HepG2 (cell line): Measurements from ENCODE around the gene ABCA4. TPM values are rescaled to one million over a fixed set of nuclear protein-coding genes. Genes with fewer than 3 reads are reported as not detected.

Experiments used
- ATAC-seq: fragments of 200-7000 bp; cut with Tn5 transposase; 3 replicates; pipeline ENCODE4 v1.9.1; 2020; ENCODE audit warnings: mild to moderate bottlenecking, moderate library complexity
- BruUV-seq: library from RNA; stranded (reverse); fragments of 400-500 nt; replicated peaks from 2 replicates; lab custom pipeline; 2021; lab: Mats Ljungman, UMichigan
- CTCF ChIA-PET: fragments of 300-600 bp; formaldehyde crosslinking; extraction: SDS; loops from one replicate; lab custom pipeline; 2021; ENCODE audit warnings: low total read pairs, inconsistent platforms, low intra/inter-chr PET ratio; lab: Yijun Ruan, JAX
- POLR2A ChIA-PET: fragments of 350-600 bp; sonication (Branson Sonifier 250); formaldehyde crosslinking; loops from one replicate; lab custom pipeline; 2020; ENCODE audit warnings: antibody characterized with exemption, inconsistent platforms; lab: Yijun Ruan, JAX
- DNase-seq: peaks from one replicate; pipeline ENCODE4 v3.0.0-alpha.2; 2015; ENCODE audit warnings: low spot score
- FAIRE-seq: peaks from 3 replicates; lab custom pipeline; 2011; peaks lifted over from hg19 to GRCh38; lab: Jason Lieb, UNC
- H2AFZ ChIP-seq: one replicate; pipeline ENCODE4 v1.6.1; 2011; ENCODE audit warnings: low read length, inconsistent platforms
- H3K27ac ChIP-seq: fragments of 300-600 bp; 3 replicates; pipeline ENCODE4 v1.8.0; 2011; ENCODE audit warnings: mixed run types, mild to moderate bottlenecking, mixed read lengths, low read length, inconsistent platforms; ENCODE audit not compliant: insufficient read depth; ENCODE audit errors: extremely low read length
- H3K27me3 ChIP-seq, 2 experiments: fragments of 200-600 bp in 1 of 2; 2 replicates in 1 of 2; 3 replicates in 1 of 2; pipeline versions ENCODE4 v1.6.0 to v1.8.0; 2011; ENCODE audit warnings: low read length in 2 of 2, mild to moderate bottlenecking in 2 of 2, moderate library complexity in 2 of 2, inconsistent platforms in 1 of 2; ENCODE audit not compliant: insufficient read depth in 2 of 2, control insufficient read depth in 1 of 2
- H3K36me3 ChIP-seq, 2 experiments: fragments of 200-600 bp in 1 of 2; replicated peaks in 1 of 2; 2 replicates in 1 of 2; 3 replicates in 1 of 2; pipeline versions ENCODE4 v1.5.1 to v1.8.0; 2011; ENCODE audit warnings: low read length in 2 of 2, inconsistent platforms in 1 of 2; ENCODE audit not compliant: insufficient read depth in 2 of 2, control insufficient read depth in 1 of 2
- H3K4me1 ChIP-seq: 2 replicates; pipeline ENCODE4 v1.5.1; 2012; ENCODE audit warnings: low read length, inconsistent platforms; ENCODE audit not compliant: insufficient read depth
- H3K4me2 ChIP-seq: 2 replicates; pipeline ENCODE4 v1.6.0; 2011; ENCODE audit warnings: low read depth, low read length, inconsistent platforms
- H3K4me3 ChIP-seq, 3 experiments: fragments of 200-600 bp in 1 of 3; sonication (generic), shearing (Covaris generic) in 1 of 3; replicated peaks in 1 of 3; 2 replicates each; pipeline ENCODE4 v1.5.1; 2011 to 2016; ENCODE audit warnings: low read length in 3 of 3, inconsistent platforms in 2 of 3, low read depth in 2 of 3, mild to moderate bottlenecking in 2 of 3, control low read depth in 1 of 3, mixed read lengths in 1 of 3; ENCODE audit not compliant: insufficient read depth in 1 of 3
- H3K79me2 ChIP-seq: one replicate; pipeline ENCODE4 v1.6.1; 2011; ENCODE audit warnings: low read length, inconsistent platforms; ENCODE audit not compliant: insufficient read depth
- H3K9ac ChIP-seq: 2 replicates; pipeline ENCODE4 v1.6.0; 2011; ENCODE audit warnings: mild to moderate bottlenecking, low read depth, low read length, inconsistent platforms; ENCODE audit not compliant: insufficient read depth
- H3K9me3 ChIP-seq: 2 replicates; pipeline ENCODE4 v1.5.1; 2012; ENCODE audit warnings: mild to moderate bottlenecking, low read length
- H4K20me1 ChIP-seq: 2 replicates; pipeline ENCODE4 v1.6.0; 2011; ENCODE audit warnings: inconsistent platforms, mild to moderate bottlenecking, low read length, moderate library complexity; ENCODE audit not compliant: insufficient read depth
- AHR ChIP-seq: IDR thresholded peaks from 2 replicates; pipeline ENCODE4 v1.6.1; 2018; ENCODE audit warnings: missing genetic modification reagents, missing compliant biosample characterization
- ARHGAP35 ChIP-seq: sonication (generic); formaldehyde crosslinking; IDR thresholded peaks from 2 replicates; pipeline ENCODE4 v1.9.0; 2022; ENCODE audit warnings: mild to moderate bottlenecking, inconsistent platforms, moderate library complexity, missing genetic modification reagents, borderline replicate concordance
- EEA1 ChIP-seq: sonication (generic); formaldehyde crosslinking; IDR thresholded peaks from 2 replicates; pipeline ENCODE4 v1.5.1; 2020; ENCODE audit warnings: mild to moderate bottlenecking, missing genetic modification reagents, borderline replicate concordance
- FLYWCH1 ChIP-seq: sonication (generic); formaldehyde crosslinking; IDR thresholded peaks from 2 replicates; pipeline ENCODE4 v1.8.1; 2023; ENCODE audit warnings: mild to moderate bottlenecking, missing genetic modification reagents
- HMG20B ChIP-seq: conservative IDR thresholded peaks from 2 replicates; pipeline ENCODE4 v1.6.1; 2016; ENCODE audit warnings: missing genetic modification reagents, missing compliant biosample characterization
- HOXA3 ChIP-seq: sonication (generic); formaldehyde crosslinking; IDR thresholded peaks from 2 replicates; pipeline ENCODE4 v1.5.0; 2020; ENCODE audit warnings: missing genetic modification reagents
- MTF1 ChIP-seq: sonication (generic); formaldehyde crosslinking; IDR thresholded peaks from 2 replicates; pipeline ENCODE4 v1.5.0; 2020; ENCODE audit warnings: missing genetic modification reagents
- PTBP1 ChIP-seq: fragments of 200-400 bp; formaldehyde crosslinking; IDR thresholded peaks from 2 replicates; pipeline ENCODE4 v1.6.1; 2018; ENCODE audit warnings: low read length, low read depth; ENCODE audit not compliant: poor library complexity, severe bottlenecking
- ZBTB21 ChIP-seq: sonication (generic); formaldehyde crosslinking; IDR thresholded peaks from 2 replicates; pipeline ENCODE4 v1.4.0; 2020; ENCODE audit warnings: missing genetic modification reagents
- ZEB1 ChIP-seq: IDR thresholded peaks from 2 replicates; pipeline ENCODE4 v1.6.1; 2012; ENCODE audit warnings: mild to moderate bottlenecking, low read depth, inconsistent platforms; ENCODE audit not compliant: insufficient replicate concordance
- ZNF318 ChIP-seq: sonication (generic); formaldehyde crosslinking; IDR thresholded peaks from 2 replicates; pipeline ENCODE4 v1.4.0; 2020; ENCODE audit warnings: mild to moderate bottlenecking, missing genetic modification reagents
- ZNF44 ChIP-seq: sonication (generic); formaldehyde crosslinking; IDR thresholded peaks from 2 replicates; pipeline ENCODE4 v1.5.1; 2020; ENCODE audit warnings: mild to moderate bottlenecking, missing genetic modification reagents
- ZNF484 ChIP-seq: sonication (generic); formaldehyde crosslinking; IDR thresholded peaks from 2 replicates; pipeline ENCODE4 v1.5.1; 2020; ENCODE audit warnings: mild to moderate bottlenecking, low read depth, missing genetic modification reagents, borderline replicate concordance
- ZNF572 ChIP-seq: sonication (generic); formaldehyde crosslinking; IDR thresholded peaks from 2 replicates; pipeline ENCODE4 v1.5.1; 2020; ENCODE audit warnings: mild to moderate bottlenecking, missing genetic modification reagents
- WGBS: methylation state at CpG from one replicate; pipeline ENCODE4 v1.1.6; 2017; ENCODE audit warnings: low lambda C conversion rate; 5-methylcytosine and 5-hydroxymethylcytosine counted together
- in situ Hi-C: cut with HindIII; loops from 2 replicates; pipeline ENCODE4 v1.10.0; 2017; ENCODE audit warnings: low pct_unique_long_range_greater_than_20kb; ENCODE audit not compliant: extremely low pct_ligation_motif_present
- intact Hi-C: fragments of 100-400 bp; cut with micrococcal nuclease; formaldehyde crosslinking; loops from one replicate; pipeline ENCODE4 v1.10.0; 2022; ENCODE audit not compliant: unreplicated experiment
- polyA plus RNA-seq, 8 experiments: library from polyadenylated mRNA; depleted of rRNA in 3 of 8; stranded (reverse) in 7 of 8; unstranded in 1 of 8; fragments of >200 nt; fragmentation: Illumina TruSeq in 4 of 8; extraction: Trizol in 4 of 8; gene quantifications; 2 replicates each; pipeline versions ENCODE4 v1.2.1 to v1.2.3, GENCODE V29; 2011 to 2016; ENCODE audit warnings: low read depth in 4 of 8, missing spikeins in 1 of 8, mixed read lengths in 1 of 8; ENCODE audit not compliant: insufficient read depth in 1 of 8
- total RNA-seq, 5 experiments: library from RNA; depleted of rRNA; stranded (reverse); fragments of >200 nt; fragmentation: Illumina TruSeq; extraction: Trizol; gene quantifications; 2 replicates each; pipeline ENCODE4 v1.2.3, GENCODE V29; 2016; ENCODE audit warnings: low read depth in 1 of 5
- TF ChIP-seq, protein P1 (sequence below): sonication (generic); formaldehyde crosslinking; IDR thresholded peaks from 2 replicates; pipeline ENCODE4 v1.4.0; 2020; ENCODE audit warnings: missing genetic modification reagents, mild to moderate bottlenecking, borderline replicate concordance

ABCA4 gene
- total and polyA plus RNA-seq, 2 of the 13 experiments (the other 11 are each of a cell fraction or from before 2014, with no cell fraction given), result 0.24 to 0.67 TPM

GRCh38 chr1:93967306-93967705 lies 153.6 kb downstream of the ABCA4 start:
- Histone ChIP-seq H3K36me3 (no peaks in the 10 kb centered on the region), H2AFZ (no peak overlapping the region), H3K27me3 (no peaks in the 10 kb centered on the region), H3K4me1 (peaks cover 39% of the 10 kb centered on the region), H3K27ac (no peak overlapping the region), H3K9ac (no peak overlapping the region), H3K79me2 (no peaks in the 10 kb centered on the region), H4K20me1 (no peaks in the 10 kb centered on the region), H3K4me2 (no peak overlapping the region), H3K9me3 (no peaks in the 10 kb centered on the region), H3K4me3 (no peak overlapping the region)
- intact Hi-C loops (no loop called here), in situ Hi-C loops (no loop called here)
- no TSS peak for BruUV-seq
- WGBS, result 49% methylated on average over 2 of the region's 3 CpGs
- no peak for DNase-seq
- ATAC-seq, result no peak
- ChIA-PET POLR2A (interaction anchor here (0.7 to 4.6 kb wide), 2 partner anchors 10 to 13 kb away, joined by 3 to 65 read pairs; no protein-coding TSS in a partner anchor), CTCF (no interaction called here)
- no peak for FAIRE-seq
- no peak for TF ChIP-seq ZBTB21
- TF ChIP-seq ZNF572 (CRISPR knock-in tag), result no peak
- no peak for TF ChIP-seq ARHGAP35 (CRISPR knock-in tag)
- no peak for TF ChIP-seq MTF1
- TF ChIP-seq ZEB1, result no peak
- no peak for TF ChIP-seq EEA1 (CRISPR knock-in tag)
- no peak for TF ChIP-seq ZNF484 (CRISPR knock-in tag)
- TF ChIP-seq PTBP1, result no peak
- no peak for TF ChIP-seq ZNF318 (CRISPR knock-in tag)
- TF ChIP-seq FLYWCH1 (CRISPR knock-in tag), result no peak
- no peak for TF ChIP-seq ZNF44 (CRISPR knock-in tag)
- TF ChIP-seq HOXA3 (CRISPR knock-in tag), result no peak
- TF ChIP-seq AHR (CRISPR knock-in tag), result no peak
- TF ChIP-seq HMG20B, result no peak
- TF ChIP-seq, protein P1, sequence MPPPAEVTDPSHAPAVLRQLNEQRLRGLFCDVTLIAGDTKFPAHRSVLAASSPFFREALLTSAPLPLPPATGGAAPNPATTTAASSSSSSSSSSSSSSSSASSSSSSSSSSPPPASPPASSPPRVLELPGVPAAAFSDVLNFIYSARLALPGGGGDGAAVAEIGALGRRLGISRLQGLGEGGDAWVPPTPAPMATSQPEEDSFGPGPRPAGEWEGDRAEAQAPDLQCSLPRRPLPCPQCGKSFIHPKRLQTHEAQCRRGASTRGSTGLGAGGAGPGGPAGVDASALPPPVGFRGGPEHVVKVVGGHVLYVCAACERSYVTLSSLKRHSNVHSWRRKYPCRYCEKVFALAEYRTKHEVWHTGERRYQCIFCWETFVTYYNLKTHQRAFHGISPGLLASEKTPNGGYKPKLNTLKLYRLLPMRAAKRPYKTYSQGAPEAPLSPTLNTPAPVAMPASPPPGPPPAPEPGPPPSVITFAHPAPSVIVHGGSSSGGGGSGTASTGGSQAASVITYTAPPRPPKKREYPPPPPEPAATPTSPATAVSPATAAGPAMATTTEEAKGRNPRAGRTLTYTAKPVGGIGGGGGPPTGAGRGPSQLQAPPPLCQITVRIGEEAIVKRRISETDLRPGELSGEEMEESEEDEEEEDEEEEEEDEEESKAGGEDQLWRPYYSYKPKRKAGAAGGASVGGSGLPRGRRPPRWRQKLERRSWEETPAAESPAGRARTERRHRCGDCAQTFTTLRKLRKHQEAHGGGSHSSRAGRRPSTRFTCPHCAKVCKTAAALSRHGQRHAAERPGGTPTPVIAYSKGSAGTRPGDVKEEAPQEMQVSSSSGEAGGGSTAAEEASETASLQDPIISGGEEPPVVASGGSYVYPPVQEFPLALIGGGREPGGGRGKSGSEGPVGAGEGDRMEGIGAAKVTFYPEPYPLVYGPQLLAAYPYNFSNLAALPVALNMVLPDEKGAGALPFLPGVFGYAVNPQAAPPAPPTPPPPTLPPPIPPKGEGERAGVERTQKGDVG (CRISPR knock-in tag), result no peak
